HepG2 (cell line): ENCODE measurements around the gene SLC22A31. TPM values are rescaled to one million over a fixed set of nuclear protein-coding genes. Genes with fewer than 3 reads are reported as not detected.

Source experiments
- BATF2 ChIP-seq: sonication (generic); formaldehyde crosslinking; IDR thresholded peaks from 2 replicates; pipeline ENCODE4 v1.8.0; 2022; ENCODE audit warnings: mild to moderate bottlenecking, missing genetic modification reagents, moderate library complexity
- DMTF1 ChIP-seq: sonication (generic); formaldehyde crosslinking; IDR thresholded peaks from 2 replicates; pipeline ENCODE4 v1.4.0; 2020; ENCODE audit warnings: mild to moderate bottlenecking, missing genetic modification reagents
- DNMT3B ChIP-seq: conservative IDR thresholded peaks from 2 replicates; pipeline ENCODE4 v1.6.1; 2016; ENCODE audit warnings: missing biosample characterization, control low read depth
- HOXA5 ChIP-seq: sonication (generic); formaldehyde crosslinking; IDR thresholded peaks from 2 replicates; pipeline ENCODE4 v1.4.0; 2020; ENCODE audit warnings: missing genetic modification reagents
- JUN ChIP-seq: sonication (generic); formaldehyde crosslinking; IDR thresholded peaks from 2 replicates; pipeline ENCODE4 v1.4.0; 2020; ENCODE audit warnings: mild to moderate bottlenecking, missing genetic modification reagents
- MTF2 ChIP-seq: sonication (generic); formaldehyde crosslinking; IDR thresholded peaks from 2 replicates; pipeline ENCODE4 v1.5.0; 2020; ENCODE audit warnings: missing genetic modification reagents, borderline replicate concordance
- MXD3 ChIP-seq: IDR thresholded peaks from 2 replicates; pipeline ENCODE4 v1.6.1; 2016; ENCODE audit warnings: mild to moderate bottlenecking, missing biosample characterization, missing genetic modification reagents
- NCOA5 ChIP-seq: sonication (generic); formaldehyde crosslinking; IDR thresholded peaks from 2 replicates; pipeline ENCODE4 v1.4.0; 2020; ENCODE audit warnings: missing genetic modification reagents
- PAX8 ChIP-seq: sonication (generic); formaldehyde crosslinking; IDR thresholded peaks from 2 replicates; pipeline ENCODE4 v1.8.0; 2022; ENCODE audit warnings: mild to moderate bottlenecking, missing genetic modification reagents, borderline replicate concordance
- RELA ChIP-seq: sonication (generic); formaldehyde crosslinking; IDR thresholded peaks from 2 replicates; pipeline ENCODE4 v1.4.0; 2020; ENCODE audit warnings: missing genetic modification reagents
- TEAD3 ChIP-seq: optimal IDR thresholded peaks from 2 replicates; pipeline ENCODE3; 2016; ENCODE audit warnings: borderline replicate concordance
- THYN1 ChIP-seq: sonication (generic); formaldehyde crosslinking; IDR thresholded peaks from 2 replicates; pipeline ENCODE4 v1.8.1; 2023; ENCODE audit warnings: low read depth, mild to moderate bottlenecking, moderate library complexity, missing genetic modification reagents, borderline replicate concordance
- ZFX ChIP-seq: sonication (generic); formaldehyde crosslinking; IDR thresholded peaks from 2 replicates; pipeline ENCODE4 v1.4.0; 2020; ENCODE audit warnings: mild to moderate bottlenecking, low read depth, missing genetic modification reagents, moderate library complexity
- ZNF530 ChIP-seq: sonication (generic); formaldehyde crosslinking; IDR thresholded peaks from 2 replicates; pipeline ENCODE4 v1.5.0; 2020; ENCODE audit warnings: low read depth, mild to moderate bottlenecking, missing genetic modification reagents
- ZNF660 ChIP-seq: sonication (generic); formaldehyde crosslinking; IDR thresholded peaks from 2 replicates; pipeline ENCODE4 v1.5.1; 2020; ENCODE audit warnings: mild to moderate bottlenecking, low read depth, missing genetic modification reagents, borderline replicate concordance
- ZNF678 ChIP-seq: sonication (generic); formaldehyde crosslinking; IDR thresholded peaks from 2 replicates; pipeline ENCODE4 v1.4.0; 2020; ENCODE audit warnings: mild to moderate bottlenecking, missing genetic modification reagents
- ZNF883 ChIP-seq: sonication (generic); formaldehyde crosslinking; IDR thresholded peaks from 2 replicates; pipeline ENCODE4 v1.5.1; 2020; ENCODE audit warnings: mild to moderate bottlenecking, missing genetic modification reagents; ENCODE audit errors: not compliant biosample characterization
- polyA plus RNA-seq, 8 experiments: library from polyadenylated mRNA; depleted of rRNA in 3 of 8; stranded (reverse) in 7 of 8; unstranded in 1 of 8; fragments of >200 nt; fragmentation: Illumina TruSeq in 4 of 8; extraction: Trizol in 4 of 8; gene quantifications; 2 replicates each; pipeline versions ENCODE4 v1.2.1 to v1.2.3, GENCODE V29; 2011 to 2016; ENCODE audit warnings: low read depth in 4 of 8, missing spikeins in 1 of 8, mixed read lengths in 1 of 8; ENCODE audit not compliant: insufficient read depth in 1 of 8
- total RNA-seq, 5 experiments: library from RNA; depleted of rRNA; stranded (reverse); fragments of >200 nt; fragmentation: Illumina TruSeq; extraction: Trizol; gene quantifications; 2 replicates each; pipeline ENCODE4 v1.2.3, GENCODE V29; 2016; ENCODE audit warnings: low read depth in 1 of 5
- TF ChIP-seq, protein P1 (sequence below): conservative IDR thresholded peaks from 2 replicates; pipeline ENCODE4 v1.6.1; 2018; ENCODE audit warnings: missing genetic modification reagents
- TF ChIP-seq, protein P2 (sequence below): sonication (generic); formaldehyde crosslinking; IDR thresholded peaks from 2 replicates; pipeline ENCODE4 v1.4.0; 2020; ENCODE audit warnings: missing genetic modification reagents, borderline replicate concordance

Gene SLC22A31
- total and polyA plus RNA-seq, 2 of the 13 experiments (the other 11 are each of a cell fraction or from before 2014, with no cell fraction given), result 67.3 to 83.3 TPM

GRCh38 chr16:89246903-89247733, 46.8 kb upstream of the SLC22A31 start (continued):
- TF ChIP-seq DNMT3B (CRISPR knock-in tag) (no peak), BATF2 (CRISPR knock-in tag) (peak; percentile 80; the same call in 1 of the 2 replicates), TEAD3 (CRISPR knock-in tag) (no peak), THYN1 (CRISPR knock-in tag) (no peak; the same call in 1 of the 2 replicates), ZNF660 (CRISPR knock-in tag) (no peak), ZNF678 (CRISPR knock-in tag) (no peak), JUN (no peak; the same call in 1 of the 2 replicates), HOXA5 (CRISPR knock-in tag) (peak; percentile 66; the same call in 1 of the 2 replicates), ZNF883 (CRISPR knock-in tag) (peak; percentile 94), NCOA5 (CRISPR knock-in tag) (no peak), MXD3 (peak; percentile 29; the same call in 1 of the 2 replicates), ZNF530 (CRISPR knock-in tag) (no peak), ZFX (peak; percentile 98), DMTF1 (CRISPR knock-in tag) (no peak), PAX8 (CRISPR knock-in tag) (peak; percentile 73; the same call in 1 of the 2 replicates), RELA (CRISPR knock-in tag) (no peak), MTF2 (CRISPR knock-in tag) (0 out of 2 replicates have a peak, but pooled peaks have one; percentile 64)
- TF ChIP-seq, protein P1, sequence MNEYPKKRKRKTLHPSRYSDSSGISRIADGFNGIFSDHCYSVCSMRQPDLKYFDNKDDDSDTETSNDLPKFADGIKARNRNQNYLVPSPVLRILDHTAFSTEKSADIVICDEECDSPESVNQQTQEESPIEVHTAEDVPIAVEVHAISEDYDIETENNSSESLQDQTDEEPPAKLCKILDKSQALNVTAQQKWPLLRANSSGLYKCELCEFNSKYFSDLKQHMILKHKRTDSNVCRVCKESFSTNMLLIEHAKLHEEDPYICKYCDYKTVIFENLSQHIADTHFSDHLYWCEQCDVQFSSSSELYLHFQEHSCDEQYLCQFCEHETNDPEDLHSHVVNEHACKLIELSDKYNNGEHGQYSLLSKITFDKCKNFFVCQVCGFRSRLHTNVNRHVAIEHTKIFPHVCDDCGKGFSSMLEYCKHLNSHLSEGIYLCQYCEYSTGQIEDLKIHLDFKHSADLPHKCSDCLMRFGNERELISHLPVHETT, result no peak
- TF ChIP-seq, protein P2, sequence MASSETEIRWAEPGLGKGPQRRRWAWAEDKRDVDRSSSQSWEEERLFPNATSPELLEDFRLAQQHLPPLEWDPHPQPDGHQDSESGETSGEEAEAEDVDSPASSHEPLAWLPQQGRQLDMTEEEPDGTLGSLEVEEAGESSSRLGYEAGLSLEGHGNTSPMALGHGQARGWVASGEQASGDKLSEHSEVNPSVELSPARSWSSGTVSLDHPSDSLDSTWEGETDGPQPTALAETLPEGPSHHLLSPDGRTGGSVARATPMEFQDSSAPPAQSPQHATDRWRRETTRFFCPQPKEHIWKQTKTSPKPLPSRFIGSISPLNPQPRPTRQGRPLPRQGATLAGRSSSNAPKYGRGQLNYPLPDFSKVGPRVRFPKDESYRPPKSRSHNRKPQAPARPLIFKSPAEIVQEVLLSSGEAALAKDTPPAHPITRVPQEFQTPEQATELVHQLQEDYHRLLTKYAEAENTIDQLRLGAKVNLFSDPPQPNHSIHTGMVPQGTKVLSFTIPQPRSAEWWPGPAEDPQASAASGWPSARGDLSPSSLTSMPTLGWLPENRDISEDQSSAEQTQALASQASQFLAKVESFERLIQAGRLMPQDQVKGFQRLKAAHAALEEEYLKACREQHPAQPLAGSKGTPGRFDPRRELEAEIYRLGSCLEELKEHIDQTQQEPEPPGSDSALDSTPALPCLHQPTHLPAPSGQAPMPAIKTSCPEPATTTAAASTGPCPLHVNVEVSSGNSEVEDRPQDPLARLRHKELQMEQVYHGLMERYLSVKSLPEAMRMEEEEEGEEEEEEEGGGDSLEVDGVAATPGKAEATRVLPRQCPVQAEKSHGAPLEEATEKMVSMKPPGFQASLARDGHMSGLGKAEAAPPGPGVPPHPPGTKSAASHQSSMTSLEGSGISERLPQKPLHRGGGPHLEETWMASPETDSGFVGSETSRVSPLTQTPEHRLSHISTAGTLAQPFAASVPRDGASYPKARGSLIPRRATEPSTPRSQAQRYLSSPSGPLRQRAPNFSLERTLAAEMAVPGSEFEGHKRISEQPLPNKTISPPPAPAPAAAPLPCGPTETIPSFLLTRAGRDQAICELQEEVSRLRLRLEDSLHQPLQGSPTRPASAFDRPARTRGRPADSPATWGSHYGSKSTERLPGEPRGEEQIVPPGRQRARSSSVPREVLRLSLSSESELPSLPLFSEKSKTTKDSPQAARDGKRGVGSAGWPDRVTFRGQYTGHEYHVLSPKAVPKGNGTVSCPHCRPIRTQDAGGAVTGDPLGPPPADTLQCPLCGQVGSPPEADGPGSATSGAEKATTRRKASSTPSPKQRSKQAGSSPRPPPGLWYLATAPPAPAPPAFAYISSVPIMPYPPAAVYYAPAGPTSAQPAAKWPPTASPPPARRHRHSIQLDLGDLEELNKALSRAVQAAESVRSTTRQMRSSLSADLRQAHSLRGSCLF (CRISPR knock-in tag), result no peak
